H9 (cell line): ENCODE measurements around the gene CAPN2. TPM values are rescaled to one million over a fixed set of nuclear protein-coding genes. Genes with fewer than 3 reads are reported as not detected.

Experiments used
- DNase-seq: peaks from one replicate; pipeline ENCODE4 v3.0.0-alpha.2; 2017
- H2AFZ ChIP-seq: one replicate; pipeline ENCODE4 v1.6.1; 2013; ENCODE audit warnings: mild to moderate bottlenecking, low read length, control low read depth, moderate library complexity
- H2AK5ac ChIP-seq: 2 replicates; pipeline ENCODE4 v1.6.1; 2013; ENCODE audit warnings: low read length, control low read depth, mixed read lengths; ENCODE audit not compliant: insufficient read length
- H2BK120ac ChIP-seq: one replicate; pipeline ENCODE4 v1.6.1; 2013; ENCODE audit warnings: low read depth, mild to moderate bottlenecking, low read length, control low read depth, inconsistent platforms; ENCODE audit not compliant: poor library complexity, severe bottlenecking
- H2BK12ac ChIP-seq: 2 replicates; pipeline ENCODE4 v1.6.1; 2013; ENCODE audit warnings: low read length, control low read depth, mixed read lengths, low read depth; ENCODE audit not compliant: insufficient read length
- H2BK15ac ChIP-seq: 2 replicates; pipeline ENCODE4 v1.6.1; 2013; ENCODE audit warnings: low read depth, low read length, control low read depth
- H2BK20ac ChIP-seq: one replicate; pipeline ENCODE4 v1.6.1; 2013; ENCODE audit warnings: low read depth, mild to moderate bottlenecking, low read length, control low read depth, inconsistent platforms; ENCODE audit not compliant: poor library complexity, severe bottlenecking
- H2BK5ac ChIP-seq: 2 replicates; pipeline ENCODE4 v1.6.1; 2013; ENCODE audit warnings: low read length, control low read depth, mixed read lengths; ENCODE audit not compliant: insufficient read length
- H3K14ac ChIP-seq: 2 replicates; pipeline ENCODE4 v1.6.1; 2013; ENCODE audit warnings: low read length, control low read depth; ENCODE audit not compliant: insufficient read depth
- H3K18ac ChIP-seq: 2 replicates; pipeline ENCODE4 v1.6.1; 2013; ENCODE audit warnings: low read depth, mild to moderate bottlenecking, mixed read lengths, low read length, control low read depth; ENCODE audit not compliant: insufficient read length
- H3K23ac ChIP-seq: 2 replicates; pipeline ENCODE4 v1.6.1; 2013; ENCODE audit warnings: low read length, control low read depth, mixed read lengths, low read depth; ENCODE audit not compliant: insufficient read length
- H3K23me2 ChIP-seq: 2 replicates; pipeline ENCODE4 v1.6.1; 2013; ENCODE audit warnings: low read depth, mild to moderate bottlenecking, mixed read lengths, low read length, control low read depth; ENCODE audit not compliant: insufficient read length, poor library complexity, severe bottlenecking
- H3K27ac ChIP-seq: 2 replicates; pipeline ENCODE4 v1.5.1; 2013; ENCODE audit warnings: low read length, control low read depth, mixed read lengths, low read depth; ENCODE audit not compliant: insufficient read length
- H3K27me3 ChIP-seq: 2 replicates; pipeline ENCODE4 v1.6.1; 2013; ENCODE audit warnings: low read length, control low read depth, inconsistent platforms; ENCODE audit not compliant: insufficient read depth
- H3K4ac ChIP-seq: 2 replicates; pipeline ENCODE4 v1.6.1; 2013; ENCODE audit warnings: low read depth, mild to moderate bottlenecking, control low read depth, inconsistent platforms, low read length, moderate library complexity
- H3K4me1 ChIP-seq: 2 replicates; pipeline ENCODE4 v1.6.1; 2013; ENCODE audit warnings: low read length, control low read depth, inconsistent platforms; ENCODE audit not compliant: insufficient read depth
- H3K4me2 ChIP-seq: 2 replicates; pipeline ENCODE4 v1.6.1; 2013; ENCODE audit warnings: low read length, control low read depth, mixed read lengths; ENCODE audit not compliant: insufficient read length, insufficient read depth
- H3K56ac ChIP-seq: 2 replicates; pipeline ENCODE4 v1.6.1; 2013; ENCODE audit warnings: low read depth, mild to moderate bottlenecking, mixed read lengths, low read length, control low read depth; ENCODE audit not compliant: insufficient read length
- H3K79me1 ChIP-seq: 2 replicates; pipeline ENCODE4 v1.6.1; 2013; ENCODE audit warnings: low read depth, mild to moderate bottlenecking, moderate library complexity, low read length, control low read depth, inconsistent platforms; ENCODE audit not compliant: insufficient read depth, poor library complexity, severe bottlenecking
- H3K79me2 ChIP-seq: 2 replicates; pipeline ENCODE4 v1.6.1; 2013; ENCODE audit warnings: low read length, control low read depth, inconsistent platforms; ENCODE audit not compliant: insufficient read depth
- H3K9ac ChIP-seq: 2 replicates; pipeline ENCODE4 v1.6.1; 2013; ENCODE audit warnings: low read length, control low read depth, mixed read lengths; ENCODE audit not compliant: insufficient read length; ENCODE audit errors: extremely low read depth
- H3K9me3 ChIP-seq: one replicate; pipeline ENCODE4 v1.6.1; 2013; ENCODE audit warnings: low read depth, low read length, inconsistent platforms; ENCODE audit not compliant: control insufficient read depth
- H3T11ph ChIP-seq: one replicate; pipeline ENCODE4 v1.6.1; 2013; ENCODE audit warnings: mild to moderate bottlenecking, low read length, control low read depth, inconsistent platforms
- H4K20me1 ChIP-seq: one replicate; pipeline ENCODE4 v1.6.1; 2013; ENCODE audit not compliant: control insufficient read depth, insufficient read length, insufficient read depth
- H4K5ac ChIP-seq: 2 replicates; pipeline ENCODE4 v1.6.1; 2013; ENCODE audit warnings: low read depth, mild to moderate bottlenecking, mixed read lengths, low read length, control low read depth; ENCODE audit not compliant: insufficient read length
- H4K8ac ChIP-seq: replicated peaks from 2 replicates; pipeline ENCODE4 v1.6.1; 2013; ENCODE audit warnings: low read length, control low read depth, mixed read lengths, low read depth; ENCODE audit not compliant: insufficient read length
- H4K91ac ChIP-seq: 2 replicates; pipeline ENCODE4 v1.6.1; 2013; ENCODE audit warnings: low read depth, mild to moderate bottlenecking, moderate library complexity, mixed read lengths, low read length, control low read depth; ENCODE audit not compliant: insufficient read length
- H3K27ac Mint-ChIP-seq, 3 experiments: 2 replicates in 2 of 3; 3 replicates in 1 of 3; pipeline ENCODE4 v1.8.0; 2020 to 2021; ENCODE audit warnings: mixed read lengths in 3 of 3, mild to moderate bottlenecking in 1 of 3, moderate library complexity in 1 of 3
- H3K27me3 Mint-ChIP-seq: 2 replicates; pipeline ENCODE4 v1.8.0; 2021; ENCODE audit warnings: low read depth, mild to moderate bottlenecking, moderate library complexity, mixed read lengths
- H3K36me3 Mint-ChIP-seq, 3 experiments: 2 replicates in 2 of 3; 3 replicates in 1 of 3; pipeline ENCODE4 v1.8.0; 2020 to 2021; ENCODE audit warnings: low read depth in 3 of 3, mixed read lengths in 3 of 3; ENCODE audit not compliant: insufficient read depth in 1 of 3
- H3K4me1 Mint-ChIP-seq, 2 experiments: 2 replicates each; pipeline ENCODE4 v1.8.0; 2020; ENCODE audit warnings: mixed read lengths in 2 of 2
- H3K4me3 Mint-ChIP-seq, 2 experiments: 2 replicates in 1 of 2; 3 replicates in 1 of 2; pipeline ENCODE4 v1.8.0; 2020 to 2021; ENCODE audit warnings: mild to moderate bottlenecking in 2 of 2, mixed read lengths in 2 of 2, moderate library complexity in 1 of 2
- H3K9me3 Mint-ChIP-seq, 2 experiments: 2 replicates in 1 of 2; 3 replicates in 1 of 2; pipeline ENCODE4 v1.8.0; 2020; ENCODE audit warnings: mild to moderate bottlenecking in 2 of 2, mixed read lengths in 2 of 2, moderate library complexity in 1 of 2
- CTCF ChIP-seq: fragments of 200-600 bp; sonication (generic); conservative IDR thresholded peaks from 3 replicates; pipeline ENCODE4 v1.8.0; 2021; ENCODE audit warnings: antibody characterized with exemption, mild to moderate bottlenecking
- WGBS: extraction: QIAGEN DNeasy Blood & Tissue Kit; methylation state at CpG from one replicate; pipeline ENCODE4 v1.1.7; 2013; ENCODE audit warnings: missing lambda C conversion rate, low lambda C conversion rate, mixed read lengths; ENCODE audit not compliant: insufficient read length; ENCODE audit errors: extremely low coverage; 5-methylcytosine and 5-hydroxymethylcytosine counted together
- total RNA-seq: library from RNA; stranded (reverse); gene quantifications from 2 replicates; pipeline ENCODE4 v1.2.1, GENCODE V29; 2021

The CAPN2 gene
- total RNA-seq, 1 experiment from 2014 or later: 32.2 TPM

- Histone ChIP-seq H4K8ac (no peak overlapping the region), H3K23ac (no peak overlapping the region), H3K18ac (no peak overlapping the region), H4K5ac (no peak overlapping the region), H2BK12ac (no peak overlapping the region), H3K27ac (no peak overlapping the region), H2BK5ac (no peak overlapping the region), H3K79me1 (no peaks in the 10 kb centered on the region), H3K4me2 (no peak overlapping the region), H3K4me1 (peaks cover 8% of the 10 kb centered on the region; the same call in 1 of the 2 replicates), H2BK20ac (no peak overlapping the region), H2BK120ac (no peak overlapping the region), H3K23me2 (peaks cover 7% of the 10 kb centered on the region), H4K91ac (no peak overlapping the region), H2BK15ac (no peak overlapping the region), H2AK5ac (no peak overlapping the region), H3K79me2 (no peaks in the 10 kb centered on the region), H2AFZ (no peak overlapping the region), H4K20me1 (no peaks in the 10 kb centered on the region), H3K14ac (no peak overlapping the region), H3K56ac (no peak overlapping the region), H3T11ph (no peak overlapping the region), H3K4ac (no peak overlapping the region), H3K9me3 (no peaks in the 10 kb centered on the region), H3K9ac (no peak overlapping the region), H3K27me3 (peaks cover 14% of the 10 kb centered on the region; the same call in 1 of the 2 replicates)
- Mint-ChIP-seq H3K36me3 (peaks cover 7 to 30% (median 27%) of the 10 kb centered on the region in 3 experiments; a peak in 6 of 7 replicates), H3K9me3 (no peaks in the 10 kb centered on the region), H3K4me3 (no peak overlapping the region), H3K27me3 (peaks cover 24% of the 10 kb centered on the region), H3K27ac (no peak overlapping the region), H3K4me1 (peaks cover 16% of the 10 kb centered on the region in 2 experiments)
- no peak for DNase-seq
- no CpG with 5 or more reads among the region's 13 CpGs for WGBS
- no peak for TF ChIP-seq CTCF
Observed at GRCh38 chr1:223750730-223751570, 38.6 kb downstream of the CAPN2 start.
